HepG2 (cell line): ENCODE data around the gene GRIK4. TPM values are rescaled to one million over a fixed set of nuclear protein-coding genes. Genes with fewer than 3 reads are reported as not detected.

Experiments
- CBFB ChIP-seq: sonication (generic); formaldehyde crosslinking; IDR thresholded peaks from 2 replicates; pipeline ENCODE4 v1.4.0; 2020; ENCODE audit warnings: missing genetic modification reagents
- CEBPB ChIP-seq: IDR thresholded peaks from 2 replicates; pipeline ENCODE4 v1.6.1; 2011; ENCODE audit warnings: low read depth, low read length, improper control_type of control experiment, borderline replicate concordance
- EZH2 ChIP-seq: conservative IDR thresholded peaks from 2 replicates; pipeline ENCODE4 v1.6.1; 2012; ENCODE audit warnings: mild to moderate bottlenecking, low read depth, low read length, moderate library complexity
- HMG20A ChIP-seq: IDR thresholded peaks from 2 replicates; pipeline ENCODE4 v1.6.1; 2016; ENCODE audit warnings: borderline replicate concordance
- HNF4G ChIP-seq, 2 experiments: sonication (generic) in 1 of 2; formaldehyde crosslinking in 1 of 2; IDR thresholded peaks; 2 replicates each; pipeline versions ENCODE4 v1.4.0 to v1.6.1; 2011 to 2020; ENCODE audit warnings: borderline replicate concordance in 2 of 2, low read depth in 2 of 2, mild to moderate bottlenecking in 2 of 2, low read length in 1 of 2, missing genetic modification reagents in 1 of 2, moderate library complexity in 1 of 2
- HNRNPLL ChIP-seq: fragments of 200-400 bp; formaldehyde crosslinking; IDR thresholded peaks from 2 replicates; pipeline ENCODE4 v1.6.1; 2017; ENCODE audit warnings: mild to moderate bottlenecking, low read depth, low read length; ENCODE audit not compliant: poor library complexity, severe bottlenecking
- HOXA3 ChIP-seq: sonication (generic); formaldehyde crosslinking; IDR thresholded peaks from 2 replicates; pipeline ENCODE4 v1.5.0; 2020; ENCODE audit warnings: missing genetic modification reagents
- KDM1A ChIP-seq: IDR thresholded peaks from 2 replicates; pipeline ENCODE4 v1.6.1; 2016; ENCODE audit warnings: missing compliant biosample characterization
- KDM3A ChIP-seq: IDR thresholded peaks from 2 replicates; pipeline ENCODE4 v1.6.1; 2018; ENCODE audit warnings: low read depth, missing compliant biosample characterization
- PAF1 ChIP-seq: IDR thresholded peaks from 2 replicates; pipeline ENCODE4 v1.6.1; 2016; ENCODE audit warnings: missing genetic modification reagents, missing compliant biosample characterization
- PHF5A ChIP-seq: IDR thresholded peaks from one replicate; pipeline ENCODE4 v1.6.1; 2018; ENCODE audit warnings: low read depth, missing genetic modification reagents; ENCODE audit not compliant: unreplicated experiment
- POLR2AphosphoS2 ChIP-seq: IDR thresholded peaks from 2 replicates; pipeline ENCODE4 v1.6.1; 2011; ENCODE audit warnings: low read depth, low read length, improper control_type of control experiment
- TSC22D2 ChIP-seq: sonication (generic); formaldehyde crosslinking; IDR thresholded peaks from 2 replicates; pipeline ENCODE4 v1.5.1; 2020; ENCODE audit warnings: missing genetic modification reagents, mild to moderate bottlenecking, borderline replicate concordance
- XRCC5 ChIP-seq: fragments of 200-400 bp; formaldehyde crosslinking; optimal IDR thresholded peaks from 2 replicates; pipeline ENCODE3; 2017; ENCODE audit warnings: mild to moderate bottlenecking, low read length
- ZNF12 ChIP-seq: sonication (generic); formaldehyde crosslinking; IDR thresholded peaks from 2 replicates; pipeline ENCODE4 v1.5.0; 2020; ENCODE audit warnings: missing genetic modification reagents
- ZNF264 ChIP-seq: sonication (generic); formaldehyde crosslinking; IDR thresholded peaks from 2 replicates; pipeline ENCODE4 v1.4.0; 2020; ENCODE audit warnings: missing genetic modification reagents
- ZNF451 ChIP-seq: sonication (generic); formaldehyde crosslinking; IDR thresholded peaks from 2 replicates; pipeline ENCODE4 v1.5.0; 2020; ENCODE audit warnings: mild to moderate bottlenecking, missing genetic modification reagents
- ZNF552 ChIP-seq: sonication (generic); formaldehyde crosslinking; IDR thresholded peaks from 2 replicates; pipeline ENCODE4 v1.9.0; 2022; ENCODE audit warnings: missing genetic modification reagents, mild to moderate bottlenecking, borderline replicate concordance
- ZNF616 ChIP-seq: sonication (generic); formaldehyde crosslinking; IDR thresholded peaks from 2 replicates; pipeline ENCODE4 v1.5.0; 2020; ENCODE audit warnings: low read depth, mild to moderate bottlenecking, missing genetic modification reagents
- ZNF652 ChIP-seq: IDR thresholded peaks from 2 replicates; pipeline ENCODE4 v1.6.1; 2016; ENCODE audit warnings: low read depth, borderline replicate concordance
- ZNF761 ChIP-seq: sonication (generic); formaldehyde crosslinking; conservative IDR thresholded peaks from 2 replicates; pipeline ENCODE4 v1.4.0; 2020; ENCODE audit warnings: mild to moderate bottlenecking, missing genetic modification reagents
- polyA plus RNA-seq, 8 experiments: library from polyadenylated mRNA; depleted of rRNA in 3 of 8; stranded (reverse) in 7 of 8; unstranded in 1 of 8; fragments of >200 nt; fragmentation: Illumina TruSeq in 4 of 8; extraction: Trizol in 4 of 8; gene quantifications; 2 replicates each; pipeline versions ENCODE4 v1.2.1 to v1.2.3, GENCODE V29; 2011 to 2016; ENCODE audit warnings: low read depth in 4 of 8, missing spikeins in 1 of 8, mixed read lengths in 1 of 8; ENCODE audit not compliant: insufficient read depth in 1 of 8
- total RNA-seq, 5 experiments: library from RNA; depleted of rRNA; stranded (reverse); fragments of >200 nt; fragmentation: Illumina TruSeq; extraction: Trizol; gene quantifications; 2 replicates each; pipeline ENCODE4 v1.2.3, GENCODE V29; 2016; ENCODE audit warnings: low read depth in 1 of 5
- TF ChIP-seq, protein P1 (sequence below): sonication (generic); formaldehyde crosslinking; IDR thresholded peaks from 2 replicates; pipeline ENCODE4 v1.5.0; 2020; ENCODE audit warnings: mild to moderate bottlenecking, missing genetic modification reagents, borderline replicate concordance
- TF ChIP-seq, protein P2 (sequence below): sonication (generic); formaldehyde crosslinking; IDR thresholded peaks from 2 replicates; pipeline ENCODE4 v1.4.0; 2020; ENCODE audit warnings: missing genetic modification reagents, mild to moderate bottlenecking, borderline replicate concordance

Gene GRIK4
- total and polyA plus RNA-seq, 2 of the 13 experiments (the other 11 are each of a cell fraction or from before 2014, with no cell fraction given): 0.04 to 0.07 TPM

- TF ChIP-seq, protein P1, sequence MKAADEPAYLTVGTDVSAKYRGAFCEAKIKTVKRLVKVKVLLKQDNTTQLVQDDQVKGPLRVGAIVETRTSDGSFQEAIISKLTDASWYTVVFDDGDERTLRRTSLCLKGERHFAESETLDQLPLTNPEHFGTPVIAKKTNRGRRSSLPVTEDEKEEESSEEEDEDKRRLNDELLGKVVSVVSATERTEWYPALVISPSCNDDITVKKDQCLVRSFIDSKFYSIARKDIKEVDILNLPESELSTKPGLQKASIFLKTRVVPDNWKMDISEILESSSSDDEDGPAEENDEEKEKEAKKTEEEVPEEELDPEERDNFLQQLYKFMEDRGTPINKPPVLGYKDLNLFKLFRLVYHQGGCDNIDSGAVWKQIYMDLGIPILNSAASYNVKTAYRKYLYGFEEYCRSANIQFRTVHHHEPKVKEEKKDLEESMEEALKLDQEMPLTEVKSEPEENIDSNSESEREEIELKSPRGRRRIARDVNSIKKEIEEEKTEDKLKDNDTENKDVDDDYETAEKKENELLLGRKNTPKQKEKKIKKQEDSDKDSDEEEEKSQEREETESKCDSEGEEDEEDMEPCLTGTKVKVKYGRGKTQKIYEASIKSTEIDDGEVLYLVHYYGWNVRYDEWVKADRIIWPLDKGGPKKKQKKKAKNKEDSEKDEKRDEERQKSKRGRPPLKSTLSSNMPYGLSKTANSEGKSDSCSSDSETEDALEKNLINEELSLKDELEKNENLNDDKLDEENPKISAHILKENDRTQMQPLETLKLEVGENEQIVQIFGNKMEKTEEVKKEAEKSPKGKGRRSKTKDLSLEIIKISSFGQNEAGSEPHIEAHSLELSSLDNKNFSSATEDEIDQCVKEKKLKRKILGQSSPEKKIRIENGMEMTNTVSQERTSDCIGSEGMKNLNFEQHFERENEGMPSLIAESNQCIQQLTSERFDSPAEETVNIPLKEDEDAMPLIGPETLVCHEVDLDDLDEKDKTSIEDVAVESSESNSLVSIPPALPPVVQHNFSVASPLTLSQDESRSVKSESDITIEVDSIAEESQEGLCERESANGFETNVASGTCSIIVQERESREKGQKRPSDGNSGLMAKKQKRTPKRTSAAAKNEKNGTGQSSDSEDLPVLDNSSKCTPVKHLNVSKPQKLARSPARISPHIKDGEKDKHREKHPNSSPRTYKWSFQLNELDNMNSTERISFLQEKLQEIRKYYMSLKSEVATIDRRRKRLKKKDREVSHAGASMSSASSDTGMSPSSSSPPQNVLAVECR (CRISPR knock-in tag): peak; percentile 71; the same call in 1 of the 2 replicates
- TF ChIP-seq HNRNPLL (no peak), PAF1 (CRISPR knock-in tag) (no peak), HNF4G (IDR thresholded peaks at IDR 0.05; ENCODE audit: borderline replicate concordance, low read depth, low read length) (no peak; the same call in 1 of the 2 replicates), HNF4G (CRISPR knock-in tag; IDR thresholded peaks at IDR 0.05; ENCODE audit: borderline replicate concordance, low read depth) (peak; percentile 54; the same call in 1 of the 2 replicates), ZNF761 (peak; percentile 79; the same call in 1 of the 2 replicates), ZNF616 (CRISPR knock-in tag) (peak; percentile 59; the same call in 1 of the 2 replicates), CBFB (CRISPR knock-in tag) (0 out of 2 replicates have a peak, but pooled peaks have one; percentile 41), PHF5A (no peak), KDM1A (peak; percentile 90), TSC22D2 (CRISPR knock-in tag) (no peak), ZNF12 (peak; percentile 65; the same call in 1 of the 2 replicates), ZNF552 (CRISPR knock-in tag) (0 out of 2 replicates have a peak, but pooled peaks have one; percentile 34), CEBPB (peak; percentile 94), KDM3A (CRISPR knock-in tag) (peak; percentile 50; the same call in 1 of the 2 replicates), ZNF264 (CRISPR knock-in tag) (peak; percentile 86), ZNF652 (CRISPR knock-in tag) (peak; percentile 51; the same call in 1 of the 2 replicates), HOXA3 (CRISPR knock-in tag) (peak; percentile 86), POLR2AphosphoS2 (no peak), EZH2 (no peak), XRCC5 (no peak), HMG20A (peak; percentile 84; the same call in 1 of the 2 replicates), ZNF451 (CRISPR knock-in tag) (peak; percentile 49; the same call in 1 of the 2 replicates)
- TF ChIP-seq, protein P2, sequence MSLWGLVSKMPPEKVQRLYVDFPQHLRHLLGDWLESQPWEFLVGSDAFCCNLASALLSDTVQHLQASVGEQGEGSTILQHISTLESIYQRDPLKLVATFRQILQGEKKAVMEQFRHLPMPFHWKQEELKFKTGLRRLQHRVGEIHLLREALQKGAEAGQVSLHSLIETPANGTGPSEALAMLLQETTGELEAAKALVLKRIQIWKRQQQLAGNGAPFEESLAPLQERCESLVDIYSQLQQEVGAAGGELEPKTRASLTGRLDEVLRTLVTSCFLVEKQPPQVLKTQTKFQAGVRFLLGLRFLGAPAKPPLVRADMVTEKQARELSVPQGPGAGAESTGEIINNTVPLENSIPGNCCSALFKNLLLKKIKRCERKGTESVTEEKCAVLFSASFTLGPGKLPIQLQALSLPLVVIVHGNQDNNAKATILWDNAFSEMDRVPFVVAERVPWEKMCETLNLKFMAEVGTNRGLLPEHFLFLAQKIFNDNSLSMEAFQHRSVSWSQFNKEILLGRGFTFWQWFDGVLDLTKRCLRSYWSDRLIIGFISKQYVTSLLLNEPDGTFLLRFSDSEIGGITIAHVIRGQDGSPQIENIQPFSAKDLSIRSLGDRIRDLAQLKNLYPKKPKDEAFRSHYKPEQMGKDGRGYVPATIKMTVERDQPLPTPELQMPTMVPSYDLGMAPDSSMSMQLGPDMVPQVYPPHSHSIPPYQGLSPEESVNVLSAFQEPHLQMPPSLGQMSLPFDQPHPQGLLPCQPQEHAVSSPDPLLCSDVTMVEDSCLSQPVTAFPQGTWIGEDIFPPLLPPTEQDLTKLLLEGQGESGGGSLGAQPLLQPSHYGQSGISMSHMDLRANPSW (CRISPR knock-in tag): peak; percentile 59; the same call in 1 of the 2 replicates
Observed at GRCh38 chr11:120808616-120809050, 297.1 kb downstream of the GRIK4 start (continued).
